ENCODE data around the gene ANKS1A.
A peak's percentile ranks its signal among the peaks of the same experiment; 100 is the strongest.

The ANKS1A gene

DNA sequence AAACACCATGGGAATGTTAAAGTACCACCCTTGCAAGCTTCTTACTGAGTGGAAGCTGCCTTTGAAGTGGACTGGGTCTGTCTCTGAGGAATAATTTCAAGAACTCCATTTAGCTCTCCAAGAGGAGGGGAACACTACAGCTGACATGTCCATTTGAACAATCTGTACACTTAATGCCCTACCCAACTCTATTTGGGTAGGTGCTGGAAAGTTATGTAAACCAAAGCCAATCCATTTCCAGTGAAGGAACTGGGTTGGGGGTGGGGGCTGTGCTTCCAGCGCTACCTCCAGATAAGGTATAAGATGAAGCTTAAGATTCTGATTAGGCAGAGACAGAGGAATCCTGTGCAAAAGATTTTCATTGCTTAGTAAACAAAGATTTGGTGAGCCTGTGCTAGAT, 130.1 kb downstream of the ANKS1A start:
- H3K4me3 ChIP-seq (ENCODE audit: low read depth, low read length): no peak overlapping the region
- TF ChIP-seq, protein P1, sequence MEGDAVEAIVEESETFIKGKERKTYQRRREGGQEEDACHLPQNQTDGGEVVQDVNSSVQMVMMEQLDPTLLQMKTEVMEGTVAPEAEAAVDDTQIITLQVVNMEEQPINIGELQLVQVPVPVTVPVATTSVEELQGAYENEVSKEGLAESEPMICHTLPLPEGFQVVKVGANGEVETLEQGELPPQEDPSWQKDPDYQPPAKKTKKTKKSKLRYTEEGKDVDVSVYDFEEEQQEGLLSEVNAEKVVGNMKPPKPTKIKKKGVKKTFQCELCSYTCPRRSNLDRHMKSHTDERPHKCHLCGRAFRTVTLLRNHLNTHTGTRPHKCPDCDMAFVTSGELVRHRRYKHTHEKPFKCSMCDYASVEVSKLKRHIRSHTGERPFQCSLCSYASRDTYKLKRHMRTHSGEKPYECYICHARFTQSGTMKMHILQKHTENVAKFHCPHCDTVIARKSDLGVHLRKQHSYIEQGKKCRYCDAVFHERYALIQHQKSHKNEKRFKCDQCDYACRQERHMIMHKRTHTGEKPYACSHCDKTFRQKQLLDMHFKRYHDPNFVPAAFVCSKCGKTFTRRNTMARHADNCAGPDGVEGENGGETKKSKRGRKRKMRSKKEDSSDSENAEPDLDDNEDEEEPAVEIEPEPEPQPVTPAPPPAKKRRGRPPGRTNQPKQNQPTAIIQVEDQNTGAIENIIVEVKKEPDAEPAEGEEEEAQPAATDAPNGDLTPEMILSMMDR (IDR thresholded peaks at IDR 0.05; ENCODE audit: low read depth, low read length): no peak
- in situ Hi-C loops (cut with HindIII; ENCODE audit: low sequenced_read_pairs): no loop called here
- DNase-seq (ENCODE audit: low read depth, low spot score): no peak

DNA sequence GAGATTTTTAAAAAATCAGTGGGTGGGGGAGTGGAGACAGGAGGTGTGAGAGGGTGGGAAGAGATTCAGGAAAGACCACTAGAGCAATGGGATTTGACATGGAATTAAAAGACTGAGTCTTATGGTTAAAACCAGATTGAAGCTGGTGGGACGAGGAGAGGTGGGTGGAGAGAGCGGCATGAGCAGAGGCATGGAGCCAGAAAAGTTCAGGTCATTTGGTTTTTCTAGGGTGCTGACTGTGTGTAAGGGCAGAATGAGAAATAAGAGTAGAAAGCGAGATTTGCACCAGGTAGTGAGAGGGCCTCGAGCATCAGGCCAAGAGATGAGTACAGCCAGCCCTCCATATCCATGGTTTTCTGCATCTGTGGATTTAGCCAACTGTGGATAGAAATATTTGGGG, 130.8 kb downstream of the ANKS1A start:
- in situ Hi-C loops (cut with HindIII; ENCODE audit: low sequenced_read_pairs): no loop called here
- no peak overlapping the region for H3K4me3 ChIP-seq (ENCODE audit: low read depth, low read length)
- TF ChIP-seq, protein P1 (IDR thresholded peaks at IDR 0.05; ENCODE audit: low read depth, low read length): no peak
- no peak for DNase-seq (ENCODE audit: low read depth, low spot score)

- no peak overlapping the region for H3K4me3 ChIP-seq (ENCODE audit: low read depth, low read length)
- no peak for DNase-seq (ENCODE audit: low read depth, low spot score)
- in situ Hi-C loops (cut with HindIII; ENCODE audit: low sequenced_read_pairs): no loop called here
- TF ChIP-seq, protein P1 (IDR thresholded peaks at IDR 0.05; ENCODE audit: low read depth, low read length): no peak
These were observed 131.9 kb downstream of the ANKS1A start for GRCh38 chr6:35021004-35021403.

- H3K4me3 ChIP-seq (ENCODE audit: low read depth, low read length): no peak overlapping the region
- TF ChIP-seq, protein P1 (IDR thresholded peaks at IDR 0.05; ENCODE audit: low read depth, low read length): no peak
- in situ Hi-C loops (cut with HindIII; ENCODE audit: low sequenced_read_pairs): no loop called here
- no peak for DNase-seq (ENCODE audit: low read depth, low spot score)
These were observed 134.3 kb downstream of the ANKS1A start for GRCh38 chr6:35023091-35024000.

GRCh38 chr6:35024551-35025054, 135.5 kb downstream of the ANKS1A start:
- H3K4me3 ChIP-seq (ENCODE audit: low read depth, low read length): no peak overlapping the region
- in situ Hi-C loops (cut with HindIII; ENCODE audit: low sequenced_read_pairs): no loop called here
- peak; percentile 65 for DNase-seq (ENCODE audit: low read depth, low spot score)
- TF ChIP-seq, protein P1 (IDR thresholded peaks at IDR 0.05; ENCODE audit: low read depth, low read length): no peak

GRCh38 chr6:35025232-35026188, 136.5 kb downstream of the ANKS1A start:
- DNase-seq (ENCODE audit: low read depth, low spot score): no peak
- in situ Hi-C loops (cut with HindIII; ENCODE audit: low sequenced_read_pairs): no loop called here
- H3K4me3 ChIP-seq (ENCODE audit: low read depth, low read length): no peak overlapping the region
- TF ChIP-seq, protein P1 (IDR thresholded peaks at IDR 0.05; ENCODE audit: low read depth, low read length): peak; percentile 34

Data from astrocyte of the spinal cord (primary cell).